GM21447 (cell line): ENCODE measurements around the gene SLC48A1.

Source experiments
- ATAC-seq: cut with Tn5 transposase; IDR thresholded peaks from one replicate; pipeline ENCODE4 v1.9.1; 2021; ENCODE audit not compliant: unreplicated experiment

SLC48A1 gene

GRCh38 chr12:47776471-47777143 lies 3.6 kb downstream of the SLC48A1 start:
- ATAC-seq, result no peak

- no peak for ATAC-seq
Measured at GRCh38 chr12:47777151-47777550, 4.1 kb downstream of the SLC48A1 start.

GRCh38 chr12:47777741-47778558 lies 4.9 kb downstream of the SLC48A1 start:
- no peak for ATAC-seq

- ATAC-seq, result no peak
Measured at GRCh38 chr12:47778881-47779280, 5.8 kb downstream of the SLC48A1 start.

GRCh38 chr12:47779301-47779942 lies 6.4 kb downstream of the SLC48A1 start:
- peak; percentile 80 for ATAC-seq

GRCh38 chr12:47779943-47780504 lies 7.0 kb downstream of the SLC48A1 start:
- no peak for ATAC-seq

GRCh38 chr12:47781479-47782371 lies 8.7 kb downstream of the SLC48A1 start:
- ATAC-seq, result no peak

- no peak for ATAC-seq
Measured at GRCh38 chr12:47782372-47782770, 9.3 kb downstream of the SLC48A1 start.

- ATAC-seq, result no peak
Measured at GRCh38 chr12:47783024-47783755, 10.2 kb downstream of the SLC48A1 start.

GRCh38 chr12:47783821-47784819 lies 11.1 kb downstream of the SLC48A1 start:
- no peak for ATAC-seq

GRCh38 chr12:47785036-47785886 lies 12.2 kb downstream of the SLC48A1 start:
- no peak for ATAC-seq

- no peak for ATAC-seq
Measured at GRCh38 chr12:47785887-47786661, 13.0 kb downstream of the SLC48A1 start.

GRCh38 chr12:47786662-47787280 lies 13.7 kb downstream of the SLC48A1 start:
- no peak for ATAC-seq

GRCh38 chr12:47787596-47788319 lies 14.7 kb downstream of the SLC48A1 start:
- ATAC-seq, result no peak

GRCh38 chr12:47789141-47789540 lies 16.1 kb downstream of the SLC48A1 start:
- ATAC-seq, result no peak
